SU-DHL-6 (cell line): Measurements from ENCODE around the gene DPP10.
"Not testable (repeated sequence)": the region's sequence is repeated elsewhere in the genome, so short reads cannot be mapped to it uniquely, and the experiment has no call there.

Experiments used
- H2AFZ ChIP-seq: fragments of 200-600 bp; sonication (generic); 2 replicates; pipeline ENCODE4 v1.6.1; 2014; ENCODE audit warnings: low read depth, mild to moderate bottlenecking, moderate library complexity, mixed read lengths, antibody characterized with exemption, low read length; ENCODE audit not compliant: severe bottlenecking
- H3F3A ChIP-seq: fragments of 200-600 bp; shearing (Covaris generic); 2 replicates; pipeline ENCODE4 v1.6.0; 2016; ENCODE audit warnings: antibody characterized with exemption, mild to moderate bottlenecking; ENCODE audit not compliant: insufficient read depth
- H3K27ac ChIP-seq: fragments of 200-600 bp; sonication (generic); 2 replicates; pipeline ENCODE4 v1.5.1; 2016; ENCODE audit warnings: low read depth, mild to moderate bottlenecking, low read length, moderate library complexity, mixed read lengths
- H3K27me3 ChIP-seq: fragments of 200-600 bp; sonication (generic), shearing (Covaris generic); 2 replicates; pipeline ENCODE4 v1.6.0; 2014; ENCODE audit warnings: mild to moderate bottlenecking, low read length
- H3K36me3 ChIP-seq: fragments of 200-600 bp; sonication (generic); 2 replicates; pipeline ENCODE4 v1.6.1; 2014; ENCODE audit warnings: mild to moderate bottlenecking, low read length, mixed read lengths
- H3K4me2 ChIP-seq: fragments of 300-600, 200-600 bp; shearing (Covaris generic), sonication (generic); 2 replicates; pipeline ENCODE4 v1.6.0; 2014; ENCODE audit warnings: low read length, low read depth, mild to moderate bottlenecking; ENCODE audit not compliant: poor library complexity, severe bottlenecking
- H3K4me3 ChIP-seq: fragments of 200-600 bp; sonication (generic); 2 replicates; pipeline ENCODE4 v1.5.1; 2014; ENCODE audit warnings: antibody characterized with exemption, low read length, mild to moderate bottlenecking, mixed read lengths; ENCODE audit not compliant: insufficient read depth, poor library complexity, severe bottlenecking
- H3K79me2 ChIP-seq: fragments of 200-600 bp; sonication (generic); 2 replicates; pipeline ENCODE4 v1.6.1; 2014; ENCODE audit warnings: mild to moderate bottlenecking, low read length, moderate library complexity; ENCODE audit not compliant: insufficient read depth
- H3K9ac ChIP-seq: fragments of 200-600 bp; sonication (generic); 2 replicates; pipeline ENCODE4 v1.7.0; 2014; ENCODE audit warnings: mild to moderate bottlenecking, low read length
- H3K9me2 ChIP-seq: fragments of 200-600 bp; sonication (generic); replicated peaks from 2 replicates; pipeline ENCODE4 v1.6.1; 2014; ENCODE audit warnings: low read length; ENCODE audit not compliant: insufficient read depth
- H3K9me3 ChIP-seq: fragments of 200-600 bp; sonication (generic); 2 replicates; pipeline ENCODE4 v1.6.1; 2014; ENCODE audit warnings: low read length, mixed read lengths; ENCODE audit not compliant: insufficient read depth
- H4K20me1 ChIP-seq: fragments of 200-600 bp; sonication (generic); 2 replicates; pipeline ENCODE4 v1.6.1; 2014; ENCODE audit warnings: low read depth, mild to moderate bottlenecking, antibody characterized with exemption, low read length, moderate library complexity, mixed read lengths
- EZH2phosphoT487 ChIP-seq: fragments of 200-600 bp; sonication (generic), shearing (Covaris generic); conservative IDR thresholded peaks from 2 replicates; pipeline ENCODE4 v1.6.1; 2018; ENCODE audit warnings: mild to moderate bottlenecking, antibody characterized with exemption, low read length, moderate library complexity, mixed read lengths
- TF ChIP-seq, protein P1 (sequence below): fragments of 200-600 bp; sonication (generic); IDR thresholded peaks from one replicate; pipeline ENCODE4 v1.5.1; 2017; ENCODE audit warnings: antibody characterized with exemption, mild to moderate bottlenecking, low read length, moderate library complexity; ENCODE audit not compliant: insufficient read depth, poor library complexity, severe bottlenecking

DPP10 gene

DNA sequence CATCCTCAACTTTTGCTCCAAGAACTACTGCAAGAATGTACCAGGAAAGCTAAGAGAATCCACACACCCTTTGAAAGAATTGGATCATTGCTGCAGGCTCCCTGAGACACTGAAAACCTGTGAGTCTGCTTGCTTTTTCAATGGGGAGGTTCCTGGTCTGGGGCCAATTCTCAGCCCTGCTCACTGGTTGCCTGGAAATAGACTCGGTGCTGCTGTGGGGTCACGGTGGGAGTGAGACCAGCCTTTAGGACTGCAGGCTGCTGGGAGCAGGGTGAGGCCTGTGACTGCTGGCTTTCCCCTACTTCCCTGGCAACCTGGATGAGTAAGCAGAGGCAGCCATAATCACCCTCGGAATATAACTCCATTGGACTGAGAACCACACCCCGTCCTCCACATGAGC is 569.3 kb downstream of the DPP10 start:
- no peak overlapping the region for H3K4me2 ChIP-seq
- no peak overlapping the region for H2AFZ ChIP-seq
- no peaks in the 10 kb centered on the region for H3K27me3 ChIP-seq
- H3K36me3 ChIP-seq: no peaks in the 10 kb centered on the region
- H4K20me1 ChIP-seq: no peaks in the 10 kb centered on the region
- TF ChIP-seq, protein P1, sequence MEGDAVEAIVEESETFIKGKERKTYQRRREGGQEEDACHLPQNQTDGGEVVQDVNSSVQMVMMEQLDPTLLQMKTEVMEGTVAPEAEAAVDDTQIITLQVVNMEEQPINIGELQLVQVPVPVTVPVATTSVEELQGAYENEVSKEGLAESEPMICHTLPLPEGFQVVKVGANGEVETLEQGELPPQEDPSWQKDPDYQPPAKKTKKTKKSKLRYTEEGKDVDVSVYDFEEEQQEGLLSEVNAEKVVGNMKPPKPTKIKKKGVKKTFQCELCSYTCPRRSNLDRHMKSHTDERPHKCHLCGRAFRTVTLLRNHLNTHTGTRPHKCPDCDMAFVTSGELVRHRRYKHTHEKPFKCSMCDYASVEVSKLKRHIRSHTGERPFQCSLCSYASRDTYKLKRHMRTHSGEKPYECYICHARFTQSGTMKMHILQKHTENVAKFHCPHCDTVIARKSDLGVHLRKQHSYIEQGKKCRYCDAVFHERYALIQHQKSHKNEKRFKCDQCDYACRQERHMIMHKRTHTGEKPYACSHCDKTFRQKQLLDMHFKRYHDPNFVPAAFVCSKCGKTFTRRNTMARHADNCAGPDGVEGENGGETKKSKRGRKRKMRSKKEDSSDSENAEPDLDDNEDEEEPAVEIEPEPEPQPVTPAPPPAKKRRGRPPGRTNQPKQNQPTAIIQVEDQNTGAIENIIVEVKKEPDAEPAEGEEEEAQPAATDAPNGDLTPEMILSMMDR: no peak
- no peaks in the 10 kb centered on the region for H3K9me3 ChIP-seq
- no peaks in the 10 kb centered on the region for H3K79me2 ChIP-seq
- no peaks in the 10 kb centered on the region for H3K9me2 ChIP-seq
- H3F3A ChIP-seq: no peaks in the 10 kb centered on the region
- no peak overlapping the region for H3K9ac ChIP-seq
- no peak overlapping the region for H3K27ac ChIP-seq
- H3K4me3 ChIP-seq: no peak overlapping the region

DNA sequence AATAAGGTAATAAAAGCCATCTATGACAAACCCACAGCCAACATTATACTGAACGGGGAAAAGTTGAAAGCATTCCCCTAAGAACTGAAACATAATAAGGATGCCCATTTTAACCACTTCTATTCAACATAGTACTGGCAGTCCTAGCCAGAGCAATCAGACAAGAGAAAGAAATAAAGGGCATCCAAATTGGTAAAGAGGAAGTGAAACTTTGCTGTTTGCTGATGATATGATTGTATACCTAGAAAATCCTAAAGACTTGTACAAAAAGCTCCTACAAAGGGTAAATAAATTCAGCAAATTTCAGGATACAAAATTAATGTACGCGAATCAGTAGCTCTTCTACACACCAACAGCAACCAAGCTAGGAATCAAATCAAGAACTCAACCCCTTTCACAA is 579.6 kb downstream of the DPP10 start:
- H3K9me3 ChIP-seq, H3K27ac ChIP-seq, H2AFZ ChIP-seq, H3K4me3 ChIP-seq, H3K27me3 ChIP-seq, H3K79me2 ChIP-seq, H3F3A ChIP-seq, H3K9ac ChIP-seq, H4K20me1 ChIP-seq, H3K36me3 ChIP-seq, H3K4me2 ChIP-seq, H3K9me2 ChIP-seq: not testable (repeated sequence)

DNA sequence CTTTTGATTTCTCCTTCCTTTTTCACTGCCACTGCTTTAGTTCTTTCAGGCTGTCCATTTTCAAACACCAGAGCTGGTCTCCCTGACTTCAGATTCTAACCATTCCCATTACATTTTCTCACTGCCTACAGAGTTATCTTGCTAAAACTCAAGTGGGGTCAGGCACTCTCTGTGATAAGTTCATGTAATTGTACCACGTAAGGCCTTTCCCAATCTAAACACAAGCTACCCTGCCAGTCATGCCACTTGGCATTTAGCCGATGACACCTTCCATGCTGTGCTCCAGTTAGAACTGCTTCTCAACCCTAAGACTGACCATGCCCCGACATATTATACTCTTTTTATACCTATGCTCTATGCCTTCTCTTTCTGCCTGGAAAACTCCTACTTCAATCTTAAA is 592.4 kb downstream of the DPP10 start:
- Histone ChIP-seq H3K4me3 (no peak overlapping the region), H3K36me3 (no peaks in the 10 kb centered on the region), H3K9me3 (no peaks in the 10 kb centered on the region), H3K27me3 (no peaks in the 10 kb centered on the region), H3K9me2 (no peaks in the 10 kb centered on the region), H3K4me2 (no peak overlapping the region), H3K27ac (no peak overlapping the region), H4K20me1 (no peaks in the 10 kb centered on the region), H2AFZ (no peak overlapping the region), H3F3A (no peaks in the 10 kb centered on the region), H3K9ac (no peak overlapping the region), H3K79me2 (no peaks in the 10 kb centered on the region)
- TF ChIP-seq, protein P1: no peak
- TF ChIP-seq EZH2phosphoT487: no peak

DNA sequence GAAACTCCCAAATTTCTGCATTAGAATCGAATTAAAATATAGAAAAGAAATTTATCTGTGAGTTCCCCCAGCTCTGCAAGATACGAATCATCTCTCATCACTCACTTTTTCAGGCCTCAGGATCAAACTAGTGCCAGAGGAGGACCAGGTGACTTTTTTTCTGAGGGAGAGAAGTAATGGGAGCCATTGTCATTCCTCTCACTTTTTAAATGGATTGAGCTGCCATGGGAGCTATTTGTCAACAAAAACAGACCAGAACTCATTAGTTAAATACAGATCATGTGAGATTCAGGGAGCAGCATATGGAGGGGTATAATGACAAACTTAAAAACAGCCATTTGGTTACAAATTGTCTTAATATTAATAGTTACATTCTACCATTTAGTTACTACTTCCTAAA is 594.4 kb downstream of the DPP10 start:
- H3K27me3 ChIP-seq: no peaks in the 10 kb centered on the region
- H3K9me3 ChIP-seq: no peaks in the 10 kb centered on the region
- no peaks in the 10 kb centered on the region for H4K20me1 ChIP-seq
- TF ChIP-seq, protein P1: no peak
- TF ChIP-seq EZH2phosphoT487: no peak
- H2AFZ ChIP-seq: no peak overlapping the region
- no peak overlapping the region for H3K4me3 ChIP-seq
- no peaks in the 10 kb centered on the region for H3K36me3 ChIP-seq
- no peak overlapping the region for H3K27ac ChIP-seq
- no peak overlapping the region for H3K4me2 ChIP-seq
- no peaks in the 10 kb centered on the region for H3K9me2 ChIP-seq
- no peaks in the 10 kb centered on the region for H3F3A ChIP-seq
- no peak overlapping the region for H3K9ac ChIP-seq
- H3K79me2 ChIP-seq: no peaks in the 10 kb centered on the region
